ENCODE data around the gene DUSP1. TPM values are rescaled to one million over a fixed set of nuclear protein-coding genes. Genes with fewer than 3 reads are reported as not detected.

Gene DUSP1
- total RNA-seq, 1 donor from 2014 or later, result 25.3 TPM

GRCh38 chr5:172777881-172778814, 7.2 kb upstream of the DUSP1 start:
- H3K9me3 Mint-ChIP-seq (ENCODE audit: unreplicated experiment), result no peaks in the 10 kb centered on the region
- DNase-seq (ENCODE audit: low spot score), result no peak

GRCh38 chr5:172776235-172776594, 5.2 kb upstream of the DUSP1 start:
- no peaks in the 10 kb centered on the region for H3K36me3 Mint-ChIP-seq (ENCODE audit: low read depth, unreplicated experiment)
- no peak overlapping the region for H3K27ac Mint-ChIP-seq (ENCODE audit: unreplicated experiment)
- TF ChIP-seq CTCF (IDR thresholded peaks at IDR 0.05; ENCODE audit: unreplicated experiment), result no peak
- H3K9me3 Mint-ChIP-seq (ENCODE audit: unreplicated experiment), result no peaks in the 10 kb centered on the region
- peaks cover 11% of the 10 kb centered on the region for H3K4me1 Mint-ChIP-seq (ENCODE audit: unreplicated experiment)
- H3K27me3 Mint-ChIP-seq (ENCODE audit: unreplicated experiment), result peaks cover 9% of the 10 kb centered on the region
- no peak overlapping the region for H3K4me3 Mint-ChIP-seq (ENCODE audit: unreplicated experiment)
- no peak for DNase-seq (ENCODE audit: low spot score)

More at GRCh38 chr5:172777881-172778814, 7.2 kb upstream of the DUSP1 start:
- Mint-ChIP-seq H3K27me3 (ENCODE audit: unreplicated experiment) (peaks cover 5% of the 10 kb centered on the region), H3K4me1 (ENCODE audit: unreplicated experiment) (peaks cover 2% of the 10 kb centered on the region), H3K27ac (ENCODE audit: unreplicated experiment) (no peak overlapping the region), H3K4me3 (ENCODE audit: unreplicated experiment) (no peak overlapping the region), H3K36me3 (ENCODE audit: low read depth, unreplicated experiment) (no peaks in the 10 kb centered on the region)
- no peak for TF ChIP-seq CTCF (IDR thresholded peaks at IDR 0.05; ENCODE audit: unreplicated experiment)

GRCh38 chr5:172775326-172776234, 4.6 kb upstream of the DUSP1 start:
- Mint-ChIP-seq H3K27me3 (ENCODE audit: unreplicated experiment) (peaks cover 13% of the 10 kb centered on the region), H3K9me3 (ENCODE audit: unreplicated experiment) (no peaks in the 10 kb centered on the region), H3K4me1 (ENCODE audit: unreplicated experiment) (peaks cover 11% of the 10 kb centered on the region), H3K4me3 (ENCODE audit: unreplicated experiment) (no peak overlapping the region), H3K36me3 (ENCODE audit: low read depth, unreplicated experiment) (no peaks in the 10 kb centered on the region), H3K27ac (ENCODE audit: unreplicated experiment) (no peak overlapping the region)
- DNase-seq (ENCODE audit: low spot score), result no peak
- no peak for TF ChIP-seq CTCF (IDR thresholded peaks at IDR 0.05; ENCODE audit: unreplicated experiment)

- H3K9me3 Mint-ChIP-seq (ENCODE audit: unreplicated experiment), result no peaks in the 10 kb centered on the region
- TF ChIP-seq CTCF (IDR thresholded peaks at IDR 0.05; ENCODE audit: unreplicated experiment), result no peak
- no peak overlapping the region for H3K27ac Mint-ChIP-seq (ENCODE audit: unreplicated experiment)
- peaks cover 18% of the 10 kb centered on the region for H3K27me3 Mint-ChIP-seq (ENCODE audit: unreplicated experiment)
- peaks cover 17% of the 10 kb centered on the region for H3K4me1 Mint-ChIP-seq (ENCODE audit: unreplicated experiment)
- no peak for DNase-seq (ENCODE audit: low spot score)
- H3K36me3 Mint-ChIP-seq (ENCODE audit: low read depth, unreplicated experiment), result no peaks in the 10 kb centered on the region
- H3K4me3 Mint-ChIP-seq (ENCODE audit: unreplicated experiment), result no peak overlapping the region
Measured at GRCh38 chr5:172774561-172775315, 3.7 kb upstream of the DUSP1 start.

All from endothelial cell (in vitro differentiated cells).